ENCODE measurements around the gene FAM219B.

DNA sequence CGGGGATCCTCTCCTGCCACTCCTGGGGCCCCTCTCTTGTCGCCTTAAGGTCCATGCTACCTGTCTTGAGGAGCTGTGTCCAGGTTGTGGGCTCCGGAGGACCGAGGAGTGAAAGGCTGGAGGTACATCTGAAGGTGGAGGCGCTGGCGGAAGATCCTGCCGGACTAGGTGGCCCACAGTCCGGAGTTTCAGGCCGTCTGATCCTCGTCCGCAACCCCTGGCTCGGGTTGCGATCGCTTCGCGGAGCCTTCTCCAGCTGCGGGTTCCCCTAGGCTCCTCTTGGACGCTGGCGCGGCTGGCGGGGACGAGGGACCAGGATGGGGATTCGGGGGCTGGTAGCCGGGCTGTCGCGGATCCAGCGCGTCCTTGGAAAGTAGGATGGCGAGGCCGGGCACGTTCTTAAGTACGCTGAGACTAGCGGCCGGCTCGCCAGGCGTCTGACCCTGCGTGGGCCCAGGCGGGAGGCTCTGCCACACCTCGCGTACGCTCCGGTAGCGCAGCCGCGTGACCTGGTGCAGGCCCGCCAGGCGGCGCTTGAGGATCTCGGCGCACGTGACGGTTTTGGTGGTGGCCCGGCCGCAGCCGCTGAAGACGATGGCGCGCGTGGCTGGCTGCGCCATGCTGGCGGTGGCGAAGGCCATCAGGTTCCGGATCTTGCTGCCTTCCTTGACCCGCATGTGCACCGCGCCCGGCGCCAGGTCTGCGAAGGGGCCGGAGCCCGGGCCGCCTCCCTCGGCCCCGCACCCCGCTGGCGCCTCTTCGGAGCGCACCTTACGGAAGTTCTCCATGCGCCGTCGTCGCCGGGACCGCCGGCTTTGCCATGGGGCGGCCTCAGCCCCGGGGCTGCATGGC lies 49.4 kb upstream of the FAM219B start:
- peak; percentile 41 to 75 (median 49) for TF ChIP-seq CTCF (IDR thresholded peaks at IDR 0.05)
- no peak for TF ChIP-seq POLR2A (IDR thresholded peaks at IDR 0.05)

Measured in esophagus squamous epithelium (tissue), 4 donors.